ENCODE results near the gene PTPRR. TPM values are rescaled to one million over a fixed set of nuclear protein-coding genes. Genes with fewer than 3 reads are reported as not detected.

PTPRR gene
- total and polyA plus RNA-seq, 10 of the 15 experiments (the other 5 are each of a cell fraction or from before 2014, with no cell fraction given) = 0.14 to 3.1 (median 0.42) TPM

GRCh38 chr12:70966996-70967790 is 46.7 kb upstream of the PTPRR start:
- Histone ChIP-seq H3K4me1 (ENCODE audit: control insufficient read depth, insufficient read depth, low read length) (no peaks in the 10 kb centered on the region), H3K9me3 (replicated peaks; ENCODE audit: control insufficient read depth, insufficient read depth, low read length) (no peaks in the 10 kb centered on the region), H3K36me3 (ENCODE audit: control insufficient read depth in 2 of 2, insufficient read depth in 2 of 2, low read length in 1 of 2) (no peaks in the 10 kb centered on the region), H3K9ac (ENCODE audit: control insufficient read depth, insufficient read depth, low read length) (no peak overlapping the region), H2AFZ (ENCODE audit: control insufficient read depth, low read depth, low read length) (no peak overlapping the region), H3K27me3 (replicated peaks in 1 of 2; ENCODE audit: control insufficient read depth in 2 of 2, insufficient read depth in 2 of 2, low read length in 1 of 2) (peaks cover 0 to 3% of the 10 kb centered on the region in 2 experiments; a peak in 1 of 4 replicates), H4K20me1 (ENCODE audit: control insufficient read depth, insufficient read depth) (no peaks in the 10 kb centered on the region), H3K27ac (ENCODE audit: control insufficient read depth, insufficient read depth) (no peak overlapping the region), H3K4me3 (no peak overlapping the region), H3K4me2 (ENCODE audit: control insufficient read depth, insufficient read depth) (no peak overlapping the region), H3K79me2 (ENCODE audit: control insufficient read depth, insufficient read depth, low read length) (no peaks in the 10 kb centered on the region)
- no peak for DNase-seq (ENCODE audit: low read depth, low spot score)
- FAIRE-seq = no peak
- intact Hi-C loops (cut with micrococcal nuclease; ENCODE audit: unreplicated experiment) = no loop called here
- in situ Hi-C loops (cut with MboI) = no loop called here
- RAD21 ChIA-PET (ENCODE audit: unreplicated experiment) = no interaction called here
- POLR2A ChIA-PET = interaction anchor here (0.6 kb wide), 1 partner anchor 149 kb away, joined by 4 read pairs; no protein-coding TSS in a partner anchor
- WGBS (ENCODE audit: insufficient coverage, insufficient replicate concordance, low lambda C conversion rate, missing lambda C conversion rate) = 24% methylated on average over 8 of the region's 8 CpGs
- BruUV-seq (replicated peaks) = no TSS peak
- CTCF ChIA-PET = no interaction called here
- SMC1A ChIA-PET (ENCODE audit: uncharacterized antibody, unreplicated experiment) = no interaction called here
- ATAC-seq = no peak
- TF ChIP-seq SP1 (IDR thresholded peaks at IDR 0.05; ENCODE audit: low read depth, low read length) (no peak), MYC (IDR thresholded peaks at IDR 0.05; ENCODE audit: insufficient read depth, insufficient read length, insufficient replicate concordance, low read length, severe bottlenecking) (no peak), PAX8 (IDR thresholded peaks at IDR 0.05) (no peak), STAT3 (IDR thresholded peaks at IDR 0.05; ENCODE audit: low read depth, low read length) (no peak), RELB (IDR thresholded peaks at IDR 0.05; ENCODE audit: low read depth) (no peak), POLR2AphosphoS2 (IDR thresholded peaks at IDR 0.05; ENCODE audit: low read depth, low read length) (no peak), SREBF1 (IDR thresholded peaks at IDR 0.05; ENCODE audit: low read length) (no peak), MTA3 (IDR thresholded peaks at IDR 0.05; ENCODE audit: borderline replicate concordance, low read length) (no peak), SPI1 (IDR thresholded peaks at IDR 0.05; ENCODE audit: borderline replicate concordance, insufficient read depth, low read depth, low read length) (no peak), KAT2A (conservative IDR thresholded peaks at IDR 0.05; ENCODE audit: control insufficient read depth, low read depth, low read length) (no peak), BMI1 (IDR thresholded peaks at IDR 0.05; ENCODE audit: borderline replicate concordance) (no peak), LARP7 (IDR thresholded peaks at IDR 0.05) (no peak), FOXK2 (IDR thresholded peaks at IDR 0.05) (no peak), POLR2AphosphoS5 (IDR thresholded peaks at IDR 0.05; ENCODE audit: low read length) (no peak)
- TF ChIP-seq, protein P1, sequence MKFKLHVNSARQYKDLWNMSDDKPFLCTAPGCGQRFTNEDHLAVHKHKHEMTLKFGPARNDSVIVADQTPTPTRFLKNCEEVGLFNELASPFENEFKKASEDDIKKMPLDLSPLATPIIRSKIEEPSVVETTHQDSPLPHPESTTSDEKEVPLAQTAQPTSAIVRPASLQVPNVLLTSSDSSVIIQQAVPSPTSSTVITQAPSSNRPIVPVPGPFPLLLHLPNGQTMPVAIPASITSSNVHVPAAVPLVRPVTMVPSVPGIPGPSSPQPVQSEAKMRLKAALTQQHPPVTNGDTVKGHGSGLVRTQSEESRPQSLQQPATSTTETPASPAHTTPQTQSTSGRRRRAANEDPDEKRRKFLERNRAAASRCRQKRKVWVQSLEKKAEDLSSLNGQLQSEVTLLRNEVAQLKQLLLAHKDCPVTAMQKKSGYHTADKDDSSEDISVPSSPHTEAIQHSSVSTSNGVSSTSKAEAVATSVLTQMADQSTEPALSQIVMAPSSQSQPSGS (IDR thresholded peaks at IDR 0.05; ENCODE audit: low read length) = no peak
- TF ChIP-seq, protein P2, sequence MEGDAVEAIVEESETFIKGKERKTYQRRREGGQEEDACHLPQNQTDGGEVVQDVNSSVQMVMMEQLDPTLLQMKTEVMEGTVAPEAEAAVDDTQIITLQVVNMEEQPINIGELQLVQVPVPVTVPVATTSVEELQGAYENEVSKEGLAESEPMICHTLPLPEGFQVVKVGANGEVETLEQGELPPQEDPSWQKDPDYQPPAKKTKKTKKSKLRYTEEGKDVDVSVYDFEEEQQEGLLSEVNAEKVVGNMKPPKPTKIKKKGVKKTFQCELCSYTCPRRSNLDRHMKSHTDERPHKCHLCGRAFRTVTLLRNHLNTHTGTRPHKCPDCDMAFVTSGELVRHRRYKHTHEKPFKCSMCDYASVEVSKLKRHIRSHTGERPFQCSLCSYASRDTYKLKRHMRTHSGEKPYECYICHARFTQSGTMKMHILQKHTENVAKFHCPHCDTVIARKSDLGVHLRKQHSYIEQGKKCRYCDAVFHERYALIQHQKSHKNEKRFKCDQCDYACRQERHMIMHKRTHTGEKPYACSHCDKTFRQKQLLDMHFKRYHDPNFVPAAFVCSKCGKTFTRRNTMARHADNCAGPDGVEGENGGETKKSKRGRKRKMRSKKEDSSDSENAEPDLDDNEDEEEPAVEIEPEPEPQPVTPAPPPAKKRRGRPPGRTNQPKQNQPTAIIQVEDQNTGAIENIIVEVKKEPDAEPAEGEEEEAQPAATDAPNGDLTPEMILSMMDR (IDR thresholded peaks at IDR 0.05 in 2 of 3, conservative IDR thresholded peaks at IDR 0.05 in 1 of 3; ENCODE audit: control insufficient read depth in 2 of 3, extremely low read depth in 1 of 3, insufficient read depth in 1 of 3, low read depth in 3 of 3, low read length in 3 of 3) = no peak
- TF ChIP-seq, protein P3, sequence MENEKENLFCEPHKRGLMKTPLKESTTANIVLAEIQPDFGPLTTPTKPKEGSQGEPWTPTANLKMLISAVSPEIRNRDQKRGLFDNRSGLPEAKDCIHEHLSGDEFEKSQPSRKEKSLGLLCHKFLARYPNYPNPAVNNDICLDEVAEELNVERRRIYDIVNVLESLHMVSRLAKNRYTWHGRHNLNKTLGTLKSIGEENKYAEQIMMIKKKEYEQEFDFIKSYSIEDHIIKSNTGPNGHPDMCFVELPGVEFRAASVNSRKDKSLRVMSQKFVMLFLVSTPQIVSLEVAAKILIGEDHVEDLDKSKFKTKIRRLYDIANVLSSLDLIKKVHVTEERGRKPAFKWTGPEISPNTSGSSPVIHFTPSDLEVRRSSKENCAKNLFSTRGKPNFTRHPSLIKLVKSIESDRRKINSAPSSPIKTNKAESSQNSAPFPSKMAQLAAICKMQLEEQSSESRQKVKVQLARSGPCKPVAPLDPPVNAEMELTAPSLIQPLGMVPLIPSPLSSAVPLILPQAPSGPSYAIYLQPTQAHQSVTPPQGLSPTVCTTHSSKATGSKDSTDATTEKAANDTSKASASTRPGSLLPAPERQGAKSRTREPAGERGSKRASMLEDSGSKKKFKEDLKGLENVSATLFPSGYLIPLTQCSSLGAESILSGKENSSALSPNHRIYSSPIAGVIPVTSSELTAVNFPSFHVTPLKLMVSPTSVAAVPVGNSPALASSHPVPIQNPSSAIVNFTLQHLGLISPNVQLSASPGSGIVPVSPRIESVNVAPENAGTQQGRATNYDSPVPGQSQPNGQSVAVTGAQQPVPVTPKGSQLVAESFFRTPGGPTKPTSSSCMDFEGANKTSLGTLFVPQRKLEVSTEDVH (IDR thresholded peaks at IDR 0.05; ENCODE audit: low read depth, partially characterized antibody) = no peak
